T-cell (primary cell): ENCODE results near the gene EHF. TPM values are rescaled to one million over a fixed set of nuclear protein-coding genes. Genes with fewer than 3 reads are reported as not detected.

Experiments used
- ATAC-seq, 4 experiments: fragments of 200-7000 bp in 3 of 4; fragments of 150-1000 bp in 1 of 4; cut with Tn5 transposase; replicated peaks in 1 of 4; 1 replicate in 3 of 4; 2 replicates in 1 of 4; pipeline ENCODE4 v1.10.0; 2021; ENCODE audit warnings: moderate library complexity in 3 of 4, mild to moderate bottlenecking in 2 of 4, moderate number of reproducible peaks in 1 of 4
- CTCF ChIA-PET, 2 donors: fragments of 300-600 bp; sonication (Branson Sonifier 250); formaldehyde crosslinking; loops; one replicate each; lab custom pipeline; 2022; ENCODE audit warnings: antibody characterized with exemption in 2 of 2; lab: Charles Lee
- POLR2A ChIA-PET, 2 donors: fragments of 300-600 bp; sonication (Branson Sonifier 250); formaldehyde crosslinking; loops; one replicate each; lab custom pipeline; 2022; ENCODE audit warnings: antibody characterized with exemption in 2 of 2; lab: Charles Lee
- DNase-seq, 35 experiments: peaks; one replicate each; pipeline versions ENCODE4 v3.0.0 to v3.0.0-alpha.2; 2013 to 2023
- H3K27ac ChIP-seq: one replicate; pipeline ENCODE4 v1.5.1; 2013; ENCODE audit warnings: low read length
- H3K27me3 ChIP-seq, 2 experiments: replicated peaks in 1 of 2; 1 replicate in 1 of 2; 2 replicates in 1 of 2; pipeline versions ENCODE4 v1.6.1 to v1.7.0; 2013; ENCODE audit warnings: low read length in 1 of 2, mixed read lengths in 1 of 2; ENCODE audit not compliant: control insufficient read depth in 2 of 2, insufficient read depth in 2 of 2; ENCODE audit errors: extremely low read depth in 1 of 2
- H3K36me3 ChIP-seq, 2 donors: 1 replicate in 1 of 2; 2 replicates in 1 of 2; pipeline versions ENCODE4 v1.6.1 to v1.7.0; 2013; ENCODE audit warnings: low read length in 1 of 2; ENCODE audit not compliant: control insufficient read depth in 2 of 2, insufficient read depth in 1 of 2; ENCODE audit errors: extremely low read depth in 1 of 2
- H3K4me1 ChIP-seq, 2 experiments: 1 replicate in 1 of 2; 2 replicates in 1 of 2; pipeline versions ENCODE4 v1.6.1 to v1.7.0; 2013; ENCODE audit warnings: low read length in 2 of 2, mixed read lengths in 1 of 2; ENCODE audit not compliant: insufficient read depth in 2 of 2, control insufficient read depth in 1 of 2; ENCODE audit errors: extremely low read depth in 1 of 2
- H3K4me3 ChIP-seq, 2 donors: 1 replicate in 1 of 2; 2 replicates in 1 of 2; pipeline versions ENCODE4 v1.5.1 to v1.7.0; 2013; ENCODE audit warnings: mild to moderate bottlenecking in 2 of 2, low read length in 1 of 2, moderate library complexity in 1 of 2; ENCODE audit not compliant: control insufficient read depth in 1 of 2; ENCODE audit errors: extremely low read depth in 1 of 2
- H3K9me3 ChIP-seq: 2 replicates; pipeline ENCODE4 v1.7.0; 2013
- H3K27ac Mint-ChIP-seq, 2 donors: one replicate each; pipeline ENCODE4 v1.8.0; 2020 to 2021; ENCODE audit warnings: mild to moderate bottlenecking in 2 of 2, mixed read lengths in 2 of 2
- H3K27me3 Mint-ChIP-seq, 2 donors: one replicate each; pipeline ENCODE4 v1.8.0; 2021 to 2022; ENCODE audit warnings: mixed read lengths in 2 of 2
- H3K36me3 Mint-ChIP-seq: one replicate; pipeline ENCODE4 v1.8.0; 2021; ENCODE audit warnings: mixed read lengths
- H3K4me1 Mint-ChIP-seq, 3 donors: one replicate each; pipeline ENCODE4 v1.8.0; 2020 to 2022; ENCODE audit warnings: mixed read lengths in 3 of 3, mild to moderate bottlenecking in 1 of 3
- H3K4me3 Mint-ChIP-seq, 3 donors: one replicate each; pipeline ENCODE4 v1.8.0; 2020 to 2022; ENCODE audit warnings: mild to moderate bottlenecking in 3 of 3, mixed read lengths in 3 of 3, moderate library complexity in 3 of 3
- H3K9me3 Mint-ChIP-seq, 3 donors: one replicate each; pipeline ENCODE4 v1.8.0; 2020 to 2022; ENCODE audit warnings: mixed read lengths in 3 of 3
- WGBS: methylation state at CpG from one replicate; pipeline ENCODE4 v1.1.5; 2013; ENCODE audit warnings: missing lambda C conversion rate; ENCODE audit not compliant: insufficient coverage; 5-methylcytosine and 5-hydroxymethylcytosine counted together
- total RNA-seq, 35 experiments: library from RNA in 6 of 35; stranded (reverse) in 6 of 35; fragments of 120-200 nt in 1 of 35; gene quantifications; one replicate each; pipeline versions ENCODE4 v1.2.1 to v1.2.4 and lab custom pipeline; 2013 to 2026

EHF gene
- total RNA-seq, 5 donors from 2014 or later (not counting 1 experiment from before 2014, with no cell fraction given): 0.30 to 0.47 (median 0.43) TPM; not detected in 2

GRCh38 chr11:34658071-34659015 lies 37.5 kb downstream of the EHF start:
- H3K4me1 Mint-ChIP-seq: peaks cover 1 to 8% (median 7%) of the 10 kb centered on the region in 3 donors
- ChIA-PET CTCF (no interaction called here), POLR2A (no interaction called here)
- H3K27me3 ChIP-seq: peaks cover 0 to 14% of the 10 kb centered on the region in 2 experiments
- 97% methylated on average over 6 of the region's 14 CpGs for WGBS
- H3K4me1 ChIP-seq: no peaks in the 10 kb centered on the region
- ATAC-seq: no peak
- no peak overlapping the region for H3K27ac ChIP-seq
- no peaks in the 10 kb centered on the region for H3K9me3 Mint-ChIP-seq
- H3K36me3 ChIP-seq: no peaks in the 10 kb centered on the region
- DNase-seq: no peak
- H3K27ac Mint-ChIP-seq: no peak overlapping the region
- H3K27me3 Mint-ChIP-seq: peaks cover 32 to 33% of the 10 kb centered on the region in 2 donors
- H3K9me3 ChIP-seq: no peaks in the 10 kb centered on the region
- no peak overlapping the region for H3K4me3 ChIP-seq
- H3K4me3 Mint-ChIP-seq: no peak overlapping the region
- H3K36me3 Mint-ChIP-seq: no peaks in the 10 kb centered on the region

GRCh38 chr11:34659096-34659733 lies 38.3 kb downstream of the EHF start:
- H3K9me3 Mint-ChIP-seq: no peaks in the 10 kb centered on the region
- Histone ChIP-seq H3K9me3 (no peaks in the 10 kb centered on the region), H3K4me3 (no peak overlapping the region), H3K27ac (no peak overlapping the region), H3K4me1 (no peaks in the 10 kb centered on the region), H3K27me3 (peaks cover 0 to 7% of the 10 kb centered on the region in 2 experiments), H3K36me3 (no peaks in the 10 kb centered on the region)
- ATAC-seq (no peak), DNase-seq (no peak)
- 90% methylated on average over 2 of the region's 4 CpGs for whole genome bisulfite sequencing
- no peaks in the 10 kb centered on the region for H3K36me3 Mint-ChIP-seq
- POLR2A ChIA-PET: no interaction called here
- H3K4me1 Mint-ChIP-seq: peaks cover 0 to 5% (median under 1%) of the 10 kb centered on the region in 3 donors
- no peak overlapping the region for H3K4me3 Mint-ChIP-seq
- CTCF ChIA-PET: no interaction called here
- H3K27ac Mint-ChIP-seq: no peak overlapping the region
- H3K27me3 Mint-ChIP-seq: peaks cover 27 to 36% of the 10 kb centered on the region in 2 donors

- no peaks in the 10 kb centered on the region for H3K36me3 ChIP-seq
- WGBS: 73% methylated on average over 7 of the region's 7 CpGs
- Mint-ChIP-seq H3K9me3 (no peaks in the 10 kb centered on the region), H3K4me3 (no peak overlapping the region), H3K4me1 (peaks cover 0 to 6% (median 4%) of the 10 kb centered on the region in 3 donors), H3K27ac (no peak overlapping the region), H3K36me3 (no peaks in the 10 kb centered on the region), H3K27me3 (peaks cover 25 to 30% of the 10 kb centered on the region in 2 donors)
- no peaks in the 10 kb centered on the region for H3K9me3 ChIP-seq
- H3K4me3 ChIP-seq: no peak overlapping the region
- no peaks in the 10 kb centered on the region for H3K4me1 ChIP-seq
- H3K27me3 ChIP-seq: peaks cover 0 to 6% of the 10 kb centered on the region in 2 experiments
- no peak for DNase-seq
- ATAC-seq: no peak
- ChIA-PET CTCF (no interaction called here), POLR2A (no interaction called here)
- no peak overlapping the region for H3K27ac ChIP-seq
Measured at GRCh38 chr11:34665077-34665835, 44.4 kb downstream of the EHF start.

- Mint-ChIP-seq H3K4me3 (no peak overlapping the region), H3K4me1 (peaks cover 0 to 6% (median 4%) of the 10 kb centered on the region in 3 donors), H3K27ac (no peak overlapping the region), H3K27me3 (peaks cover 21 to 30% of the 10 kb centered on the region in 2 donors), H3K36me3 (no peaks in the 10 kb centered on the region), H3K9me3 (no peaks in the 10 kb centered on the region)
- no peaks in the 10 kb centered on the region for H3K9me3 ChIP-seq
- no peak for ATAC-seq
- no peak overlapping the region for H3K27ac ChIP-seq
- no peaks in the 10 kb centered on the region for H3K4me1 ChIP-seq
- no peaks in the 10 kb centered on the region for H3K36me3 ChIP-seq
- H3K4me3 ChIP-seq: no peak overlapping the region
- H3K27me3 ChIP-seq: peaks cover 0 to 6% of the 10 kb centered on the region in 2 experiments
- DNase-seq: no peak
- ChIA-PET POLR2A (no interaction called here), CTCF (no interaction called here)
- WGBS: 100% methylated on average over 2 of the region's 4 CpGs
Measured at GRCh38 chr11:34667810-34668582, 47.1 kb downstream of the EHF start.

- ChIA-PET CTCF (no interaction called here), POLR2A (no interaction called here)
- no peak overlapping the region for H3K4me3 Mint-ChIP-seq
Measured at GRCh38 chr11:34668583-34669053, 47.7 kb downstream of the EHF start.

More at GRCh38 chr11:34668583-34669053, 47.7 kb downstream of the EHF start:
- 89% methylated on average over 2 of the region's 4 CpGs for WGBS
- peaks cover 0 to 1% (median 0%) of the 10 kb centered on the region in 3 donors for H3K9me3 Mint-ChIP-seq
- H3K36me3 ChIP-seq: no peaks in the 10 kb centered on the region
- peaks cover 0 to 6% of the 10 kb centered on the region in 2 experiments for H3K27me3 ChIP-seq
- H3K4me1 ChIP-seq: no peaks in the 10 kb centered on the region
- no peak for DNase-seq
- no peak for ATAC-seq
- H3K9me3 ChIP-seq: no peaks in the 10 kb centered on the region
- no peak overlapping the region for H3K4me3 ChIP-seq
- H3K4me1 Mint-ChIP-seq: peaks cover 0 to 6% (median 4%) of the 10 kb centered on the region in 3 donors
- peaks cover 20 to 27% of the 10 kb centered on the region in 2 donors for H3K27me3 Mint-ChIP-seq
- H3K27ac ChIP-seq: no peak overlapping the region
- no peak overlapping the region for H3K27ac Mint-ChIP-seq
- no peaks in the 10 kb centered on the region for H3K36me3 Mint-ChIP-seq
